GM12878 (cell line): ENCODE measurements around the gene RNF130. TPM values are rescaled to one million over a fixed set of nuclear protein-coding genes. Genes with fewer than 3 reads are reported as not detected.

ENCODE experiments used
- ATAC-seq: fragments of 200-7000 bp; cut with Tn5 transposase; 3 replicates; pipeline ENCODE4 v1.9.1; 2020; ENCODE audit warnings: mild to moderate bottlenecking, moderate library complexity
- BruUV-seq: library from RNA; stranded (reverse); fragments of 400-500 nt; replicated peaks from 2 replicates; lab custom pipeline; 2021; lab: Mats Ljungman, UMichigan
- CTCF ChIA-PET: fragments of 300-600 bp; sonication (Branson Sonifier 250); formaldehyde crosslinking; extraction: SDS; loops from one replicate; lab custom pipeline; 2021; ENCODE audit warnings: inconsistent platforms; lab: Yijun Ruan, JAX
- POLR2A ChIA-PET: fragments of 350-600 bp; formaldehyde crosslinking; extraction: SDS; loops from one replicate; lab custom pipeline; 2021; ENCODE audit warnings: inconsistent platforms; lab: Charles Lee
- RAD21 ChIA-PET: fragments of 300-600 bp; sonication (Branson Sonifier 250); formaldehyde crosslinking; loops from one replicate; lab custom pipeline; 2023; ENCODE audit warnings: antibody characterized with exemption; ENCODE audit not compliant: unreplicated experiment; lab: Charles Lee
- SMC1A ChIA-PET: fragments of 300-600 bp; sonication (Branson Sonifier 250); formaldehyde crosslinking; loops from one replicate; lab custom pipeline; 2023; ENCODE audit not compliant: unreplicated experiment, uncharacterized antibody; lab: Charles Lee
- DNase-seq: peaks from one replicate; pipeline ENCODE4 v3.0.0-alpha.2; 2011; ENCODE audit warnings: low read depth, low spot score
- FAIRE-seq: peaks from 3 replicates; lab custom pipeline; 2011; peaks lifted over from hg19 to GRCh38; lab: Jason Lieb, UNC
- H2AFZ ChIP-seq: 2 replicates; pipeline ENCODE4 v1.6.0; 2011; ENCODE audit warnings: low read depth, low read length, control low read depth; ENCODE audit not compliant: control insufficient read depth
- H3K27ac ChIP-seq: 2 replicates; pipeline ENCODE4 v1.5.1; 2011; ENCODE audit warnings: control low read depth; ENCODE audit not compliant: control insufficient read depth, insufficient read depth
- H3K27me3 ChIP-seq, 2 experiments: replicated peaks in 1 of 2; 2 replicates each; pipeline versions ENCODE4 v1.6.0 to v1.6.1; 2011; ENCODE audit warnings: low read length in 1 of 2; ENCODE audit not compliant: control insufficient read depth in 2 of 2, insufficient read depth in 2 of 2
- H3K36me3 ChIP-seq, 2 experiments: 2 replicates each; pipeline ENCODE4 v1.5.1; 2011; ENCODE audit warnings: low read length in 1 of 2; ENCODE audit not compliant: control insufficient read depth in 2 of 2, insufficient read depth in 2 of 2
- H3K4me1 ChIP-seq: 2 replicates; pipeline ENCODE4 v1.6.1; 2011; ENCODE audit warnings: mild to moderate bottlenecking, low read length, moderate library complexity, mixed read lengths; ENCODE audit not compliant: control insufficient read depth, insufficient read depth
- H3K4me2 ChIP-seq: 2 replicates; pipeline ENCODE4 v1.6.0; 2011; ENCODE audit warnings: control low read depth; ENCODE audit not compliant: control insufficient read depth, insufficient read depth
- H3K4me3 ChIP-seq: fragments of 200-600 bp; sonication (generic); 2 replicates; pipeline ENCODE4 v1.5.1; 2016
- H3K79me2 ChIP-seq: 2 replicates; pipeline ENCODE4 v1.6.0; 2011; ENCODE audit warnings: low read length; ENCODE audit not compliant: control insufficient read depth, insufficient read depth
- H3K9ac ChIP-seq: 2 replicates; pipeline ENCODE4 v1.8.0; 2011; ENCODE audit warnings: low read length, control low read depth, mixed read lengths; ENCODE audit not compliant: control insufficient read depth, insufficient read depth
- H3K9me3 ChIP-seq: replicated peaks from 3 replicates; pipeline ENCODE4 v1.5.1; 2011; ENCODE audit warnings: mild to moderate bottlenecking, low read length; ENCODE audit not compliant: control insufficient read depth, insufficient read depth
- H4K20me1 ChIP-seq: 2 replicates; pipeline ENCODE4 v1.6.0; 2011; ENCODE audit not compliant: control insufficient read depth, insufficient read depth
- CBX3 ChIP-seq: fragments of 200-600 bp; sonication (generic); IDR thresholded peaks from 2 replicates; pipeline ENCODE4 v1.6.1; 2016; ENCODE audit warnings: low read depth, borderline replicate concordance
- GABPA ChIP-seq: IDR thresholded peaks from 2 replicates; pipeline ENCODE4 v1.6.1; 2014; ENCODE audit warnings: antibody characterized with exemption, low read depth, mild to moderate bottlenecking, inconsistent platforms
- KDM1A ChIP-seq: fragments of 200-600 bp; sonication (generic); IDR thresholded peaks from 2 replicates; pipeline ENCODE4 v1.6.1; 2016; ENCODE audit warnings: borderline replicate concordance
- NFIC ChIP-seq: IDR thresholded peaks from 2 replicates; pipeline ENCODE4 v1.6.1; 2012; ENCODE audit warnings: low read depth, mild to moderate bottlenecking, inconsistent platforms, low read length, moderate library complexity
- NR2F1 ChIP-seq: fragments of 450-650 bp; conservative IDR thresholded peaks from 2 replicates; pipeline ENCODE4 v1.6.1; 2017; ENCODE audit warnings: mild to moderate bottlenecking
- POLR2AphosphoS5 ChIP-seq: IDR thresholded peaks from 2 replicates; pipeline ENCODE4 v1.6.1; 2011; ENCODE audit warnings: mild to moderate bottlenecking, low read length, inconsistent platforms
- POU2F2 ChIP-seq: IDR thresholded peaks from 3 replicates; pipeline ENCODE4 v1.6.1; 2011; ENCODE audit warnings: low read depth, mild to moderate bottlenecking, low read length, borderline replicate concordance
- RBBP5 ChIP-seq: fragments of 200-600 bp; sonication (generic); conservative IDR thresholded peaks from 2 replicates; pipeline ENCODE4 v1.6.1; 2016
- SMC3 ChIP-seq: IDR thresholded peaks from 2 replicates; pipeline ENCODE4 v1.6.1; 2011; ENCODE audit warnings: low read length, improper control_type of control experiment, borderline replicate concordance
- SRF ChIP-seq, 2 experiments: IDR thresholded peaks; 2 replicates each; pipeline ENCODE4 v1.6.1; 2011; ENCODE audit warnings: low read depth in 2 of 2, low read length in 2 of 2, mild to moderate bottlenecking in 1 of 2, moderate library complexity in 1 of 2
- STAT3 ChIP-seq: IDR thresholded peaks from 2 replicates; pipeline ENCODE4 v1.6.1; 2011; ENCODE audit warnings: low read depth, low read length, improper control_type of control experiment
- ZNF24 ChIP-seq: fragments of 450-650 bp; IDR thresholded peaks from 2 replicates; pipeline ENCODE4 v1.6.1; 2017; ENCODE audit warnings: antibody characterized with exemption, mild to moderate bottlenecking
- ZSCAN29 ChIP-seq: fragments of 450-650 bp; IDR thresholded peaks from 2 replicates; pipeline ENCODE4 v1.6.1; 2017; ENCODE audit warnings: mild to moderate bottlenecking, moderate library complexity
- ZZZ3 ChIP-seq: IDR thresholded peaks from 2 replicates; pipeline ENCODE4 v1.6.1; 2011; ENCODE audit warnings: low read depth; ENCODE audit not compliant: control insufficient read depth, insufficient read length
- WGBS: methylation state at CpG from one replicate; pipeline ENCODE4 v1.1.6; 2016; ENCODE audit warnings: low lambda C conversion rate; ENCODE audit not compliant: insufficient replicate concordance, insufficient coverage; ENCODE audit errors: missing lambda C conversion rate; 5-methylcytosine and 5-hydroxymethylcytosine counted together
- in situ Hi-C: fragments of 300-500 bp; cut with MboI; formaldehyde crosslinking; loops from 9 replicates; pipeline ENCODE4 v1.14.3; 2018; ENCODE audit warnings: mixed read lengths
- intact Hi-C: fragments of 100-400 bp; cut with micrococcal nuclease; formaldehyde crosslinking; loops from one replicate; pipeline ENCODE4 v1.14.2; 2022; ENCODE audit not compliant: unreplicated experiment
- polyA plus RNA-seq, 11 experiments: library from polyadenylated mRNA; depleted of rRNA in 4 of 11; unstranded in 6 of 11; stranded (reverse) in 5 of 11; fragments of >200 nt; fragmentation: Nextera tagmentation in 4 of 11; fragmentation: Illumina TruSeq in 1 of 11; extraction: Ambion mirVana in 4 of 11; extraction: Trizol in 1 of 11; gene quantifications; 1 replicate in 1 of 11; 2 replicates in 10 of 11; pipeline versions ENCODE4 v1.2.1 to v1.2.3, GENCODE V29; 2011 to 2016; ENCODE audit warnings: inconsistent platforms in 2 of 11, missing spikeins in 2 of 11, low read depth in 1 of 11
- total RNA-seq, 4 experiments: library from RNA; depleted of rRNA in 3 of 4; stranded (reverse); fragments of >200 nt in 3 of 4; fragmentation: Illumina TruSeq in 1 of 4; extraction: Trizol in 1 of 4; gene quantifications; 2 replicates each; pipeline versions ENCODE4 v1.2.1 to v1.2.3, GENCODE V29; 2013 to 2021
- TF ChIP-seq, protein P1 (sequence below): fragments of 450-650 bp; IDR thresholded peaks from 2 replicates; pipeline ENCODE4 v1.6.1; 2014; ENCODE audit warnings: mild to moderate bottlenecking
- TF ChIP-seq, protein P2 (sequence below): IDR thresholded peaks from 2 replicates; pipeline ENCODE4 v1.6.1; 2011; ENCODE audit warnings: low read depth, low read length, improper control_type of control experiment, borderline replicate concordance
- TF ChIP-seq, protein P3 (sequence below): fragments of 450-650 bp; IDR thresholded peaks from 2 replicates; pipeline ENCODE4 v1.6.1; 2017; ENCODE audit warnings: mild to moderate bottlenecking, low read depth, inconsistent platforms; ENCODE audit not compliant: poor library complexity, severe bottlenecking

Gene RNF130
- total and polyA plus RNA-seq, 10 of the 15 experiments (the other 5 are each of a cell fraction or from before 2014, with no cell fraction given), result 0.04 to 0.36 (median 0.11) TPM; not detected in 1

DNA sequence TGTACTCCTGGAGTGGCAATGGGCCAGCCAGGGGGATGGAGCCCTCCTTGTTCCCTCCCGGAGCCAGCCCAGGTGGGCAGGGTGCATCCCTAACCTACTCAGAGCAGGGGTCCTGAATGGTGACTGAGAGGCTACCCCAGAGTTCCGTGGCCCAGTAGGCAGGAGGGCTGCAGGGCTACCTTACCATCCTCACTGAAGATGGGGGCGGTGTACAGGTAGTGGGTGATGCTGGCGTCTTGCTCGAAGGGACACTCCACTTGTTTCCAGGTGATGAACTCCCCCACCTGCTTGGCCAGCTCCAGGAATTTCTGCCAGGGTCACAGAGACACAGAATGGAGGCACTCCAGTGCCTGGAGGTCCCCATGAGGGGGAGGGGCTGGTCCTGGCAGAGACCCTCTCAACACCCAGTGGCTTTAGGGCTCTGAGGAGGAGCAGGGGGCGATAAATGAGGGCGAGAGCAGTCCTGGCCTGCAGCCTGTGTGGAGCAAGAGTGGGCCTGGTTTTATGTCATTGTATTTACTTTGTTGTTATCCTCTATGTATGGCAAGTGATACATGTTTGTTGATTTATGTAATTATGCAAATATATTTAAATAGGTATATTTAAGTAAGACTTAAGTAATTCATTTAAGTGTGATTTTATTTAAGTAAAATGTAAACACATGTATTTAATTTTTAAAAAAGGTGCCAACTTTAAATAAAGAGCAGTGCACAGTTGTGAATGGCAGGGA lies 39.9 kb upstream of the RNF130 start:
- H3K36me3 ChIP-seq, result no peaks in the 10 kb centered on the region
- H3K27ac ChIP-seq, result no peak overlapping the region
- BruUV-seq, result no TSS peak
- FAIRE-seq (no peak), DNase-seq (no peak), ATAC-seq (no peak)
- ChIA-PET RAD21 (no interaction called here), CTCF (no interaction called here), POLR2A (no interaction called here), SMC1A (no interaction called here)
- WGBS, result 43% methylated on average over 7 of the region's 7 CpGs
- TF ChIP-seq SMC3, result no peak
- TF ChIP-seq ZZZ3, result no peak
- no peak for TF ChIP-seq NFIC
- TF ChIP-seq RBBP5, result no peak
- TF ChIP-seq STAT3, result no peak
- TF ChIP-seq SRF (IDR thresholded peaks at IDR 0.05; ENCODE audit: low read depth in 2 of 2, low read length in 2 of 2), result no peak
- TF ChIP-seq, protein P1, sequence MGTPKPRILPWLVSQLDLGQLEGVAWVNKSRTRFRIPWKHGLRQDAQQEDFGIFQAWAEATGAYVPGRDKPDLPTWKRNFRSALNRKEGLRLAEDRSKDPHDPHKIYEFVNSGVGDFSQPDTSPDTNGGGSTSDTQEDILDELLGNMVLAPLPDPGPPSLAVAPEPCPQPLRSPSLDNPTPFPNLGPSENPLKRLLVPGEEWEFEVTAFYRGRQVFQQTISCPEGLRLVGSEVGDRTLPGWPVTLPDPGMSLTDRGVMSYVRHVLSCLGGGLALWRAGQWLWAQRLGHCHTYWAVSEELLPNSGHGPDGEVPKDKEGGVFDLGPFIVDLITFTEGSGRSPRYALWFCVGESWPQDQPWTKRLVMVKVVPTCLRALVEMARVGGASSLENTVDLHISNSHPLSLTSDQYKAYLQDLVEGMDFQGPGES, result no peak
- TF ChIP-seq ZNF24, result no peak
- TF ChIP-seq KDM1A, result no peak
- no peak for TF ChIP-seq ZSCAN29
- no peak for TF ChIP-seq POU2F2
- no peak for TF ChIP-seq GABPA
- TF ChIP-seq, protein P2, sequence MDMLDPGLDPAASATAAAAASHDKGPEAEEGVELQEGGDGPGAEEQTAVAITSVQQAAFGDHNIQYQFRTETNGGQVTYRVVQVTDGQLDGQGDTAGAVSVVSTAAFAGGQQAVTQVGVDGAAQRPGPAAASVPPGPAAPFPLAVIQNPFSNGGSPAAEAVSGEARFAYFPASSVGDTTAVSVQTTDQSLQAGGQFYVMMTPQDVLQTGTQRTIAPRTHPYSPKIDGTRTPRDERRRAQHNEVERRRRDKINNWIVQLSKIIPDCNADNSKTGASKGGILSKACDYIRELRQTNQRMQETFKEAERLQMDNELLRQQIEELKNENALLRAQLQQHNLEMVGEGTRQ, result no peak
- TF ChIP-seq, protein P3, sequence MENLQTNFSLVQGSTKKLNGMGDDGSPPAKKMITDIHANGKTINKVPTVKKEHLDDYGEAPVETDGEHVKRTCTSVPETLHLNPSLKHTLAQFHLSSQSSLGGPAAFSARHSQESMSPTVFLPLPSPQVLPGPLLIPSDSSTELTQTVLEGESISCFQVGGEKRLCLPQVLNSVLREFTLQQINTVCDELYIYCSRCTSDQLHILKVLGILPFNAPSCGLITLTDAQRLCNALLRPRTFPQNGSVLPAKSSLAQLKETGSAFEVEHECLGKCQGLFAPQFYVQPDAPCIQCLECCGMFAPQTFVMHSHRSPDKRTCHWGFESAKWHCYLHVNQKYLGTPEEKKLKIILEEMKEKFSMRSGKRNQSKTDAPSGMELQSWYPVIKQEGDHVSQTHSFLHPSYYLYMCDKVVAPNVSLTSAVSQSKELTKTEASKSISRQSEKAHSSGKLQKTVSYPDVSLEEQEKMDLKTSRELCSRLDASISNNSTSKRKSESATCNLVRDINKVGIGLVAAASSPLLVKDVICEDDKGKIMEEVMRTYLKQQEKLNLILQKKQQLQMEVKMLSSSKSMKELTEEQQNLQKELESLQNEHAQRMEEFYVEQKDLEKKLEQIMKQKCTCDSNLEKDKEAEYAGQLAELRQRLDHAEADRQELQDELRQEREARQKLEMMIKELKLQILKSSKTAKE, result no peak
- TF ChIP-seq CBX3, result no peak
- no peak for TF ChIP-seq POLR2AphosphoS5
- no peak for TF ChIP-seq NR2F1
- H4K20me1 ChIP-seq, result no peaks in the 10 kb centered on the region
- in situ Hi-C loops, result no loop called here
- no peak overlapping the region for H3K9ac ChIP-seq
- H3K4me2 ChIP-seq, result no peak overlapping the region
- no peaks in the 10 kb centered on the region for H3K4me1 ChIP-seq
- no peak overlapping the region for H2AFZ ChIP-seq
- no peaks in the 10 kb centered on the region; the same call in 2 of the 3 replicates for H3K9me3 ChIP-seq
- H3K79me2 ChIP-seq, result no peaks in the 10 kb centered on the region
- no peaks in the 10 kb centered on the region for H3K27me3 ChIP-seq
- intact Hi-C loops, result no loop called here
- no peak overlapping the region for H3K4me3 ChIP-seq
